Non-pigmented ciliary epithelial cell (primary cell): ENCODE measurements around the gene TMEM243.
"Not testable (repeated sequence)": the region's sequence is repeated elsewhere in the genome, so short reads cannot be mapped to it uniquely, and the experiment has no call there.

Experiments used
- DNase-seq: peaks from one replicate; pipeline ENCODE4 v3.0.0-alpha.2; 2010; ENCODE audit warnings: low read depth

Gene TMEM243

DNA sequence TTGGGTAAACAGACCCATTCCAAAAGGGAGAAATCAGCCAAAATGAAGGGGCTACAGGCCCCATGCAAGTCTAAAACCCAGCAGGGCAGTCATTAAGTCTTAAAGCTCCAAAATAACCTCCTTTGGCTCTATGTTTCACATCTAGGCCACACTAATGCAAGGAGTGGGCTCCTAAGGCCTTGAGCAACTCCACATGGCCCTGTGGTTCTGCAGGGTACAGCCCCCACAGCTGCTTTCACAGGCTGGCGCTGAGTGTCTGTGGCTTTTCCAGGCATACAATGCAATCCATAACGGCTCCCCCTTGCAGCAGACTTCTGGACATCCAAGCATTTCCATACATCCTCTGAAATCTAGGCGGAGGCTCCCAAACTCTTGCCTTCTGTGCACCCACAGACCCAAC, 9.0 kb downstream of the TMEM243 start:
- no peak for DNase-seq

DNA sequence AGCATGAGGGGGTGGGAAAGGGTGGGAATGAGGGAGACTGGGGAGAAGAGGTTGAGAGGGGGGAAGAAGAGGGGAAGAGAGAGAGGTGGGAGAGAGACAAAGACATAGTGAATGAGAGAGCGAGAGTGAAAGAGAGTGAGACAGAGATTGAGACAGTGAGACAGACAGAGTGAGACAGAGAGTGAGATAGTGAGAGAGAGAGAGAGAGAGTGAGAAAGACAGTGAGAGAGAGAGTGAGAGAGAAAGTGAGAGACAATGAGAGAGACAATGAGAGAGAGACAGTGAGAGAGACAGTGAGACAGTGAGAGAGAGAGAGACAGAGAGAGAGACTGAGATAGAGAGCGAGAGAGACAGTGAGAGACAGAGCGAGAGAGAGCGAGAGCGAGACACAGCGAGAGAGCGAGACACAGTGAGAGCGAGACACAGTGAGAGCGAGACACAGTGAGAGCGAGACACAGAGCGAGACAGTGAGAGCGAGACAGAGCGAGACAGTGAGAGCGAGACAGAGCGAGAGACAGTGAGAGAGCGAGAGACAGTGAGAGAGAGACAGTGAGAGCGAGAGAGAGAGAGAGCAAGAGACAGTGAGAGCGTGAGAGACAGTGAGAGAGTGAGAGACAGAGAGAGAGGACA, 10.1 kb downstream of the TMEM243 start:
- no peak for DNase-seq

DNA sequence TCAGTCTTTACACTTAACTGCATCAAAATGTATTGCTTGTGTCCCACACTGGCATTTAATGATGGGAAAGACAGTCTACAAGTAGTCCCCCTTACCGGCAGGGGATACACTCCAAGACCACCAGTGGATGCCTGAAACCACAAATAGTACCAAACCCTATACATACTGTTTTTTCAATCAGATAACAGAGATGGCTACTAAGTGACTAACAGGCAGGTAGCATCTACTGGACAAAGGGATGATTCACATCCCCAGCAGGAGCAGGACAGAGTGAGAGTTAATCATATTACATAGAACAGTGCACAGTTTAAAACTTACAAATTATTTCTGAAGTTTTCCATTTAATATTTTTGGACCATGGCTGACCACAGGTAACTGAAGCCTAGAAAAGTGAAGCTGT, 13.2 kb downstream of the TMEM243 start:
- DNase-seq, result no peak

DNA sequence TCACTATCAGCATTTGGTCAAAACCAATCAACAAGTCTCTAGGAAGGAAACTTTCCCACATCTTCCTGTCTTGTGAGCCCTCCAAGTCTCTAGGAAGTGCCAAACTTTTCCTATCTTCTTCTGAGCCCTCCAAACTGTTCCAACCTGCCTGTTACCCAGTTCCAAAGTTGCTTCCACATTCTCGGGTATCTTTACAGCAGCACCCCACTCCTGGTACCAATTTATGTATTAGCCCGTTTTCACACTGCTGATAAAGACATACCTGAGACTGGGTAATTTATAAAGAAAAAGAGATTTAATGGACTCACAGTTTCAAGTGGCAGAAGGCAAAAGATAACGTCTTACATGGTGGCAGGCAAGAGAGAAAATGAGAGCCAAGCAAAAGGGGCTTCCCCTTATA, 13.8 kb downstream of the TMEM243 start:
- DNase-seq, result not testable (repeated sequence)

DNA sequence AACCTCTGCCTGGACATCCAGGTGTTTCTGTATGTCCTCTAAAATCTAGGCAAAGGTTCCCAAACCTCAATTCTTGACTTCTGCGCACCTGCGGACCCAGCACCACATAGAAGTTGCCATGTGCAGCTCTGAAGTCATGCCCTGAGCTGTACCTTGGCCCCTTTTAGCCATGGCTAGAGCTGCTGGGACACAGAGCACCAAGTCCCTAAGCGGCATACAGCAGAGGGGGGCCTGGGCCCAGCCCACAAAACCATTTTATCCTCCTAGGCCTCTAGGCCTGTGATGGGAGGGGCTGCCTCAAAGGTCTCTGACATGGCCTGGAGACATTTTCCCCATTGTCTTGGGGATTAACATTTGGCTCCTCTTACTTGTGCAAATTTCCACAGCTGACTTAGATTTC, 14.6 kb downstream of the TMEM243 start:
- DNase-seq, result no peak

DNA sequence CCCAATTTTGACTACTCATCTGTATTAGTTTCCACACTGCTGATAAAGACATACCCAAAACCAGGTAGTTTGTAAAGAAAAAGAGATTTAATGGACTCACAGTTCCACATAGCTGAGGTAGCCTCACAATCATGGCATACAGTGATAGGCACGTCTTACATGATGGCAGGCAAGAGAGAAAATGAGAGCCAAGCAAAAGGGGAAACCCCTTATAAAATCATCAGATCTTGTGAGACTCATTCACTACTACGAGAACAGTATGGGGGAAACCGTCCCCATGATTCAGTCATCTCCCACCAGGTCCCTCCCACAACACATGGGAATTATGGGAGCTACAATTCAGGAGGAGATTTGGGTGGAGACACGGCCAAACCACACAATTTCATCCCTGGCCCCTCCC, 15.6 kb downstream of the TMEM243 start:
- DNase-seq, result not testable (repeated sequence)

DNA sequence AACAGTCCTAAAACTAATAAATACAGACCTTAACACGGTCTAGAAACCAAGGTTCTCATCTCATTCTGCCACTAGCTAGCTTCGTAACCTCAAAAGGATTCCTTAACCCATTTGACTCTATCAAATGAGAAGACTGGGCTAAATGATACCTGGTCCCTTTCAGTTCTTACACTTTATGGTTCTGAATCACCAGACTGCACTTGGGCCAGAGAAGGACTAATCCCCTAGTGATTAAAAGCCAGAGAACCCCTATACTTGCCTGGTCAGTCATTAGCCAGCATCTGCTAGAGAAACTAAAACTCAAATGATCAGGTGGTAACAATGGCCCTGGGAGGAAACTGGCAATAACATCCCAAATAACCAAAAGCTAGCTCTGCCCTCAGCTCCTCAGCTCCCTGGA, 16.8 kb downstream of the TMEM243 start:
- no peak for DNase-seq

DNA sequence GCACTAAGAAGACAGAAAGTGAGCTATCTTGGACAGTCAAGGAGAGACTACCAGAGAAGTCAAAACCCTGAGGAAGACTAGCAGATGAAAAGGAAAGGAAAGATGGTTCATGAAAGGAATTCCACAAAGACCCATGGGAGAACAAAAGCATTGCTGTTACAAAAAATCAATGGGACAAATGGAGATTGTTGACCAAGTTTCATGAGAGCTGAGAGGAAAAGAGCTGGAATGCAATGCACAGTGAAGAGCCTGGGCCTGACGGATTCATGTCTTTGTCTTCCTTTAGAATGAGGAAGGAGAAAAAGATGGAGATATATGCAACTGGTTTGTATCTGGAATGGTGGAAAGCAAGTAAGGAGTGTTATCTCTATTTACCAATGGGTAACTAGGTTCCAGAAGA, 17.3 kb downstream of the TMEM243 start:
- DNase-seq, result no peak

DNA sequence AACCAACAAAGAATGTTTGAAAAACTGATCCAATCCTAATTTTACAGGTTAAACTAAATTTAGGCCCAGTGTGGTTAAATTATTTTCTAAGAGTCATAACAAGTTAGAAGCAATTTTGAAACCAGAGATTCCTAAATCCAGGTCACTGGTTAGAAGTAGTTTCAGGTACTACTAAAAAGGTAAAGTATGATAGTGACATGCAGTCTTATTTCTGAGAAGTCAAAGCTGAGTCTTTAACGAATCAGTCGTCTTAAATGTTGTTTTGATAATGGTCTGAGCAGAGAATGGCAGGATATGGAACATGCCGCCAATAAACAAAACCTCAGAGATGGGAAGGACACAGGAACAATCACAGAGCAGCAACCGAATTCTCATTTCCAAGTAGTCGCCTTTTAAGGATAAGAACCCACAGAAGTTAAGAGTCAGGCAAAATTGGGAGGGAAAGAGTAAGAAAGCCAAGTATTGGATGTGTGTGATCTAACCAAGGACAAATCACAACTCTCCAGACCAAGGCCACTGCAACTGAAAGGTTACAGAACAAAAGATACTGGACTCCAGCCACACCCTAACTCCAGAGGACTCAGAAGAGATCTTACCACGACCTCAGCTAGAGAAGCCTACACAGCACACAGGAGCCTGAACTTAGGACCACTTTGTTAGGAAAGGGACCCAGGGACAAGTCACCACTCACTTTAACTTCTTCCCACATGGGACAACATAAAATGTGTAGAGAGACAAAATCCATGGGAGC, 19.7 kb downstream of the TMEM243 start:
- no peak for DNase-seq

DNA sequence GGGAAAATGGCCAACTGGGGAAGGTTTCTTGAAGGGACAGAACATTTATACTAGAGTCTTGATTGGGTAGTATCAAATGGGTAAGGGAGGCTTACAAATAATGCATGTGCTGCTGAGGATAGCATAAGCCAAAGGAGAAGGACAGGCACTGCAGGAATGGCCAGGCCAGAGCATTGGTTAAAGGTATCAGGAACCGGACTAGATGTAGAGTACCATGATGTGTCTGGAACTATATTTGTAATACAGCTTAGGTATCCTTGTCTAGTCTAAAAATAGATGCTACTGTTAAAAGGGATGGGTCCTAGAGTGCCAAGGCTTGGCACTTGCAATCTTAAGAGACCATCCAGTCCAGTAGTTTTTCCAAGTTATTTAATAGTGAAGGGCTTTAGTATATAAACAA, 20.3 kb downstream of the TMEM243 start:
- no peak for DNase-seq

DNA sequence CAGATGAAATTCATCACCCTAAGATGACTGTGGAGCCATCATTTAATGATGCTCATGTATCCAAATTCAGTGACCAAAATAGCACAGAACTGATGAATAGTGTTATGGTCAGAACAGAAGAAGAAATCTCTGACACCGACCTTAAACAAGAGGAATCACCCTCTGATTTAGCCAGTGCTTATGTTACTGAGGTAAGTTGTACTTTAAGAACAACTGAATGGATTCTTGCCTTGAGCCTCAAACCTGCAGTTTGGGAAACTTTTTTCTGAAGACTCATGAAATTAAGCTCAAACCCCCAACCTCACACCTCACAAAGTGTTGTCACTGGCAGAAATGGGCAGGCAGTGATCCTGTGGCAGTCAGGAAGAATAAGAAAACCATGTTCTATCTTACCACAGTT, 25.6 kb downstream of the TMEM243 start:
- DNase-seq, result no peak

DNA sequence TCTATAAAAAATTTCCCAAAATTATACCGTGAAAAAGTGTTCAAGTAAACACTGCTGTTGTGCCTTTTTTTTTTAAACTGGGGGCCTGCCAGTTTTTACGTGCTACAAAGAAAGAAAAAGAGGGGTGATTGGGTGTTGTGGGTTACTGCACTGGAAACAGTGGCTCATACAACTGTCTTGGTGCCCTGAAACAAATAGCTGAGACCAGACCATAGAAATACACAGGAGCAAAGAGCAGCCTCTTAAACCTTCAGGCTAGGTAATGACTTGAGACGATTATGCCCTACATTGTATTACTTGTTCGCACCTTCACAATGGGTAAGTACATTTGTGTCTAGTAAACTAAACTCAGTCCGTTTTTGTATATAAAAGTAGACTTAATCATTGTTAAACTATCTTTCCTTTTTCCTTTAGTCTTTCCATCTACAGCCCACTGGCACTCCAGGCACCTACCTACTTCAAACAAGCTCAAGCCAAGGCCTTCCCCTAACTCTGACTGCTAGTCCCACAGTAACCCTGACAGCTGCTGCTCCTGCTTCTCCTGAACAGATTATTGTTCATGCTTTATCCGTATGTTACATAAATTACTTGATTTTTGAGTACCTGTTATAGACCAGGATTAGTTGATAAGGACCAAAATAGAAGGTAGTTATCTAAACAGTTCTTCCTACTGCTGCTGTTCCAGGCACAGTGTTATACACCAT, 26.6 kb downstream of the TMEM243 start:
- no peak for DNase-seq

DNA sequence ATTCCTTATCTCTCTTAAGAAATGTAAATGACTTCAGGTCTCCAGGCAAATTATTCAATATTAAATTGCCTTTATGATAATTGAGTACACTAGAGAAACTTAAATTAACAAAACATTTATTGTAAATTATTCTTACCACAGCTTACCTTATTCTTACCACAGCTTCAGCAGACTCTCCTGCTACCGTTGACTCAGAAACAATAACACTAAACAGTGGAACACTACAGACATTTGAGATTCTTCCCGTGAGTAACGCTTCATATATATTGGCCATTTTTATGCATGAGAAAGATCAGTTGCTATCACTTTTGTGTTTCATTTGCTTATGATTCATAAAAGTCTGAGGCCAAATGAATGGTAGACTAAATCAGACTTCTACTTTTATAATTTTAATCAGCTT, 28.7 kb downstream of the TMEM243 start:
- no peak for DNase-seq

DNA sequence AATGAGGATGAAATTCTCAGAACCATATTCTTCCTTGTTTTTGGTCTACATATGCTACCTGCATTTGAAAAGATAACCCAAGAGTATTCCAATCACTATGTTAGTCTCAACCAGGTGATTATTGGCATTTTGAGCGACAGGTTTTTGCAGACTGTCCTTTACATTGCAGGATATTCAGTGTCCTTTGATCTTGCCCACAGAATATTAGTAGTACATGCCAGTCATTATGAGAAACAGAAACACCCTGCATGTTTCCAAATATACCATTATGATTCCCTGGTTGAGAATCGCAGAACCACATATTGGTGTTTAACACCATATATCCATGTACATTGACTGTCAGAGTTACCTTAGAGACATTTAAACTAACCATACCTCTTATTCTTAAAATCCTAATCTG, 30.6 kb downstream of the TMEM243 start:
- DNase-seq, result no peak

DNA sequence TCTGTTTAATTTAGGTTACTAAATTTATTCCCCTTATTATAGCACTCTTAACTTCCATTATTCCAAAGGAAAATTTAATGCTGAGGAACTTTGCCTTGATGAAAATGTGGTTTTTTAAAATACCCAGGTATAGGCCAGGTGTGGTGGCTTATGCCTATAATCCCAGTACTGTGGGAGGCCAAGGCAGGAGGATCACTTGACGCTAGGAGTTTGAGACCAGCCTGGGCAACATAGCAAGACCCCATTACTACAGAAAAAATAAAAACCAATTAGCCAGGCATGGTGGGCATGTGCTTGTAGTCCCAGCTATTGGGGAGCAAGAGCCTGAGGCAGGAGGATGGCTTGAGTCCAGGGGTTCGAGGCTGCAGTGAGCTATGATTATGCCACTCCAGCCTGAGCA, 32.4 kb downstream of the TMEM243 start:
- no peak for DNase-seq

DNA sequence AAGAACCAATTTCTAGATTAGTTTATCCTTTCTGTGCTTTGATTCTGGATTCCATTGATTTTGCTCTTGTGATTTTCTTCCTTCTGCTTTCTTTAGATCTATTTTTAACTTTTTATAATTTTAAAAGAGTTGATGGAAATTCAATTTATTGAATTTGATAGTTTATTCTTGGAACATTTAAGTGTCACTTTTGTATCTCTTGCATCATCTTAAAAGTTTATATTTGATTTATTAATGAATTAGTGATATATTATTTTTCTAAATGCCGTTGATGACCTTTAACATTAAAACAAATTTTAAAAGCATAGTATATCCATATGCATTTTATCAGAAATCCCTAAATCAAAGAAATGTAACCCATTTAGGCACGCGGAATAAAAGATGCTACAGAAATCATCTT, 40.4 kb downstream of the TMEM243 start:
- no peak for DNase-seq

DNA sequence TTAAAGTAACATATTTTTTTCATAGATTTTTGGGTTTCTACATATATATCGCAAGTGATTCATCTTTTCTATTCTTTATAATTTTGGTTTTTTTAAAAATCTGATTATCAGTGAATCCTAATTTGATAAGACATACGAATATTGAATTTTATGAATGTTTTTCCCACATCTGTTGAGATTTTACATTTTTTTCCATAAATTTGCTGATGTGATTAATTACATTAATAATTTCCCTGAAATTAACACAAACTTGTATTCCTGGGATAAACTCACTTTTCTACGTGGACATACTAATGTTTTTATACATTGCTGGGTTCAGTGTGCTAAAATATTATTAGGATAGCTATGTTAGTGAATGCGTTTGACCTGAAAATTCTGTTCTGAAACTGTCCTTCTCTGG, 41.2 kb downstream of the TMEM243 start:
- DNase-seq, result no peak

DNA sequence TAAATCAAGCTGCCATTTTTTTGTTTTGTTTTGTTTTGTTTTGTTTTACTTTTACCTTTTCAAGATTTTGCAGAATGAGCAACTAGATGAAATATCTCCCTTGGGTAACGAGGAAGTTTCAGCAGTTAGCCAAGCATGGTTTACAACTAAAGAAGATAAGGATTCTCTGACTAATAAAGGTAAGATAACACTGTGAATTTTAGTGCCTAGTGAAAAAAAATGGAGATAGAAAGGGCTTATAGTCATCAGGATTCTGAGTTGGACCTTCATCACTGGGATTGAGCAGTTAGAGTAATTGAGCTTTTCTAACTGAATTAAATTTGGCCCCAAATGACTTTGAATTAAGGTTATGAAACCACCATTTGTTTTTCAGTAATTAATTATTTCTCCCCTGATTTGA, 46.1 kb downstream of the TMEM243 start:
- DNase-seq, result no peak

DNA sequence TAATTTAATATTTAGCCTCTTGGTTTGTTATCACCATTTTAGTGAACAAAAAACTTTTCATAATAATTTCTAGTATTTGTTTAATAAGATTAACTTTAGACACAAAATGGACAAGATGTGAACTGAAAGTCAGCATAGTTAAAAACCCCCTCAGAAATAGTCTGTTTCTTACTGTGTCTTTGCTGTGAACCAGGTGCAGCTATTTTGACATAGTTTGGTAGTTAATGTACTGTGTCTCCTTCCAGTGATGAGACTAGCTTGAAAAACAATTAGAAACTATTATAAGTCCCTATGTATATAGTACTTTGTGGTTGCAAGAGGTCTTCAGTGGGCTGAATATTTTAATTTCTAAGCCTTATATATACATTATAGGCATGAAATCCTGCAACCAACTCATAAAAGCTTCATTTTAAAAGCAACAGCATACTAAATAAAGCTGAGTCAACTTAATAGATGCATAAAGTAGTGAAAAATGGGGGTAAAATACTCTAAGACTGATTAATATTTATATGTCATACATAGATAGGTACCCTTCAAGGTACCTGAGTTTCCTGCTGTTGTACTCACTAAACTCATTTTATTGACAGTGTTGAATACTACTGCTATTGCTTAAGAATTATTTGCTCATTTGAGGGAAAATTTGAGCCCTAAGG, 48.1 kb downstream of the TMEM243 start:
- DNase-seq, result no peak

DNA sequence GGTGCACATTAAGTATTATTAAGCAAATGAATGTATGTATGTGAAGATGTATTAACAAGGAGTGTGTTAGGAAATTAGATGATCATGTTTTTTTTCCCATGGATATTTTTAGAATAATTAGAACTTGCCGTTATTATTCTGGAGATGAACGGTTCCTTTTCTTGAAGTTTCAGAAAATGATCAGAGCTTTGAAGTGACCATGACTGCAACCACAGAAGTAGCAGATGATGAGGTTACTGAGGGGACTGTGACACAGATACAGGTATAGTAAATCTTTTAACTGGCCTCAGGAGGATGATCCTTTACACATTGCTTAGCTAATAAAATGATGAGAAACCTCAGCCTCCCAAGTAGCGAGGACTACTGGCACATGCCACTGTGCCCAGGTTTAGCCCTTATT, 48.7 kb downstream of the TMEM243 start:
- DNase-seq, result no peak

DNA sequence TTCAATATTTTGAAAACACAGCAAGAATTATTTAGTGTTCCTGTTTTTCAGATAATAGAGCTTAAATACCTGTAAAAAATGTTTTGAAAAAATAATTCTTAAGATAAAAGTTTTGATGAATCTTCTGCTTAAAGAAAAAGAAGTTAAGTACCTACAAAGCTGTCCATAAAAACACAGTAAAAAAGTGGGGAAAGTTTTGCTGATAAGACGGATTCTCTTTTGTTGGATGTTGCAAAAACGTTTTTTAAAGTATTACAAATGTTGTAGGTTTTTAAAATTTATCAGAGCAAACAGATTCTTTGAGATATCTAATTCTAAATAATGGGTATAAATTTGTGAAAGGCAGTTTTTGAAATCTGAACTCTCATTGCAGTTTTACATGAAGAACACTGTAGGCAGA, 55.1 kb downstream of the TMEM243 start:
- no peak for DNase-seq

DNA sequence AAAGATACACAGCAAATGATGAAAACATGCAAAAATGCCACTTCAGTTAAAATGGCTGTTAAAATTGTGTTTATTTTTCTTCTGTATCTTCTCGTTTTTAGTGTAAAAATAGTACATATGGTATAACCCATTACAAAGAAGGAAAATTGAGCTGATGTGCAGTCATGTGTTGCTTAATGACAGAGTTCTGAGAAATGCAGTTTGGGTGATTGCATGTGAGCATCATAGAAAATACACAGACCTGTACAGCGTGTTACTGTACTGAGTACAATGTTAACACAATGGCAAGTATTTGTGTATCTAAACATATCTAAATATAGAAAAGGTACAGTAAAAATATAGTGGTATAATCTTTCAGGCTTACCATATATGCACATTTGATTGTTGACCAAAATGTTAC, 60.0 kb downstream of the TMEM243 start:
- DNase-seq, result no peak

DNA sequence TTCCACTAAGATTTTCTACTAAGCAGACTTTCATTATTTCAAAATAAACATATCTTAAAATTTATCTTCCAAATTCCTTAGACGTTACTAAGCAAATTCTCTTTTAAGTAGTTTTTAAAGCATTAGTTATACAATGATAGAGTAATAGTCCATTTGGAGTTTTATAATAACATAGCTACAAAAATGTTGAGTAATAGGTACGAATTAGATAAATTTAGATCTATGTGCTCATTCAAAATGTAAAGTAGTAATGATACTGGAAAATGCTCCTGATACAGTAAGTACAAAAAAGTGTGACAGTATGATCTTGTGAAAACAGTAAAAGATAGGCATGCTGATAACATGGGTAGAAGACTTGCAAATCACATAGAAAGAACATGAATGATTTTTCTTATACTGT, 62.8 kb downstream of the TMEM243 start:
- DNase-seq, result no peak
